GM21717 (cell line): ENCODE measurements around the gene EXOC6.
A peak's percentile ranks its signal among the peaks of the same experiment; 100 is the strongest.

Source experiments
- ATAC-seq: cut with Tn5 transposase; IDR thresholded peaks from one replicate; pipeline ENCODE4 v1.9.1; 2021; ENCODE audit warnings: mild to moderate bottlenecking, moderate library complexity; ENCODE audit not compliant: unreplicated experiment

EXOC6 gene

DNA sequence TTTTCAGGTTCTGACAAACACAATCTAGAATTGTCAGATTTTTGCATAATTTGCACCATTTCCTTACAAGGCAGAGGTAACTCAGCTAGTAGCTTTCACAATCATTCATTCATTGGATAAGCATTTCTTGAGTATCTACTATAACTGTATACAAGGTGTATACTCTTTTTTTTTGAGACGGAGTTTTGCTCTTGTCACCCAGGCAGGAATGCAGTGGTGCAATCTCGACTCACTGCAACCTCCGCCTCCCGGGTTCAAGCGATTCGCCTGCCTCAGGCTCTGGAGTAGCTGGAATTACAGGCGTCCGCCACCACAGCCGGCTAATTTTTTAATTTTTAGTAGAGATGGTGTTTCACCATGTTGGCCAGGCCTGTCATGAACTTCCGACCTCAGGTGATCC, 16.2 kb upstream of the EXOC6 start:
- no peak for ATAC-seq

DNA sequence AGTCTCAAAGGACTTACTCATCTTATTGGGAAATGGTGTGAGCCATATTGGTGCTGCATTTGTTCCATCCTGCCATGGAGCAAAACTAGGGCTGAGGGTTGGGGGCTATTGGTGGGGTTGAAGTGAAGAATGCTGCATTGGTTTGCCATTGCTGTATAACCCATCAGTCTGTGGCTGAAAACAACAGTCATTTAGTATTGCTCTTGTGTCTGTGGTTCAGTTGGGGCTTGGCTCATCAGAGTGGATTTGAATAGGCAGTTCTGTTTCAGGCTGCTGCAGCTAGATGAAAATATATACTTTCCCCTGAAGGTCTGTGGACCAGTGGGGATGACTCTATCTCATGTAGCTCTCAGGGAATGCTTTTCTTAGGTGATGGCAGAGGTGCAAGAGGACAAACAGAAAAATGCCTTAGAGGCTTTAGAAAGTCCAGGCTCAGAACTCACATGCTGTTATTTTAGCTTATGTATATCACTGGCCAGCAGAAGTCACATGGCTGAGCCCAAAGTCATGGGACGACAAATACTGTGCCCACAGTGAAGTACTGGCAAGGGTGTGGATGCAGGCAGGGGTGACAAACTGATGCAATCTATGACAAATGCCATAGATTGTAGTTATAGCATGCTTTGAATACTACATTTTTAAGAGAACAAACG, 15.2 kb upstream of the EXOC6 start:
- ATAC-seq = no peak

DNA sequence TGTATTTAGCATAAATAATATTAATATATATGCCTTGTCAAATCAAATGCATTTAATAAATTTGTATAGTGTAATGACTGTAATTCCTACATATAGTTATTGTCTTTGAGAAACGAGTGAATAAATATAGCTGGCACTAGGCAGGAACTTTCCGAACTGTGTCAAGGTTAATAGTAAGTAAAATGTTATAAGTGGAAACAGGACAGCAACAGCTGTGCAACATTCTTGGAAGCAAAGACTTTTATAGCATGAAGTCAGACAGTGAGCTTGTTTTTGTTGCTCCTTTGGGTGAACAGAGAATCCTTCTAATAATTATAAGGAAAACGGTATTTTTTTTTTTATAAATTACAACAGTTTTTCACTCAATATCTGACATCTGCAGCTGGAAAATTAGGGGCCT, 14.0 kb upstream of the EXOC6 start:
- ATAC-seq = no peak

DNA sequence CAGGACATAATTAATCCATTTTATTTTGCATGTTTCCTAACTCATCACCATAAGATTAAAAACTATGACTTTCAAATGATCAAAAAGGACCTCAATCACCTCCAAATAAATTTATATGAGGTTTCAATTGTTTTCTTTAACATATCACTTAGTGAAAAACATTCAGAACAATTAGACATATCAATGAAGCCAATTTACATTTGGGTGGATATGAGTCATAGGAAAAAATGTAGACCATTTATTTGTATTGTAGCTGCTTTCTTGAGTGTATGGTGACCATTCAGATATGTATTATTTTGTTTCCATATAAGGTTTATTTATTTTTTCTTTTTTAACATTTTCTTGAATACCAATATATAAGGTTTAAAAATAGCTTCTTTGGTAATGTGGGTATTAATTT, 13.3 kb upstream of the EXOC6 start:
- no peak for ATAC-seq

DNA sequence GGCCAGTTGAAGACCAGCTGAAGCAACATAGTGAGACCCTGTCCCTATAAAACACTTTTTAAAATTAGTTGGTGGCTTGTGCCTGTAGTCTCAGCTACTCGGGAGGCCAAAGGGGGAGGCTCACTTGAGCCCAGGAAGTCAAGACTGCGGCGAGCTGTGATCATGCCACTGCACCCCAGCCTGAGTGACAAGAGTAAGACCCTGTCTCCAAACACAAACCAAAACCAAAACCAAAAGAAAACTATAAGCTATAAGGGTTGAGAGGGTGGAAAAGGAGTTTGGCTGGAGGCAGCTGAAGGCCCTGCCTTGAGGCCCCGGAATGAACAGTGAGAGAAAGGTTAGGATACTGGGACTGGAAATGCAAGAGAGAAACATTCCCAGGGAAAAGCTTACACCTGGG, 10.9 kb upstream of the EXOC6 start:
- ATAC-seq = no peak

DNA sequence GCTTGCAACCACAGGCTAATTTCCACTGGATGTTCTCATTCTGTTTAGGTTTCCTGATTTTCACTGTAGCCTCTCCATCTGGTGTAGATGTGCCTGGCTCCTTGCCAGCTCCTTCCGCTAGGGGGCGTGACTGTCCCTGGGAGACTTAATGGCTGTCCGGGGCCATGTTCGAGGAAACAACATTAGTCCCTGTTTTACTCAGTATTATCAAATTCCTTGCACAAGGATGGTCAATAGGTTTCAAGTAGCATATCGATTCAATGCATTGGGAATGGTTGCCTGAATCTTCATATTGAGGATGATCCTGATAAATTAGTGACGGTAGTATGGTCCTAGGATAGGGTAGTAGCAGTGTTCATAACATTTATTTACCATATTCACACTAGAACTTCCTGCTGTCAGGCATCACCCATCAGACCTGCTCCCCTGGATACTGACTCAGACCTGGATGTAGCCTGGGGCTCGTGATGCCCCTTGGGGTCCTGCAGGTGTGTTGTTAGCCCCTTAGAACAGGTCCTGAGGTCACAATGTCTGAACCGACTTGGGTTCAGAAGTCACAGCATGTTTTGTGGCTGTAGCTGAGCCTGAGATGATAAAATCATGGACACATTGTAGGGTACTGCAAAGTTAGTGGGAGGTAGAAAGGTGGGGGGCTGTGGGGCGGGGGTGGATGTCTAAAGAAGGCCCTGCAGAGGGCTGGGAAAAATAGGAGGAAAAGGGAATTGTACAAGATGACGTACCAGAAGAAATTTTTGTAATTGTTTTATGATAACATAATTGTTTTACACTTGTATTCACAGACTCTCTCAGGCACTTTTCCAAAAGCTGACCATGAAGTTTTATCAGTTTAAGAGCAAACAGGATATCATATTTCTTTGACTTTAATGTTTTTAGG, 8.9 kb upstream of the EXOC6 start:
- no peak for ATAC-seq

DNA sequence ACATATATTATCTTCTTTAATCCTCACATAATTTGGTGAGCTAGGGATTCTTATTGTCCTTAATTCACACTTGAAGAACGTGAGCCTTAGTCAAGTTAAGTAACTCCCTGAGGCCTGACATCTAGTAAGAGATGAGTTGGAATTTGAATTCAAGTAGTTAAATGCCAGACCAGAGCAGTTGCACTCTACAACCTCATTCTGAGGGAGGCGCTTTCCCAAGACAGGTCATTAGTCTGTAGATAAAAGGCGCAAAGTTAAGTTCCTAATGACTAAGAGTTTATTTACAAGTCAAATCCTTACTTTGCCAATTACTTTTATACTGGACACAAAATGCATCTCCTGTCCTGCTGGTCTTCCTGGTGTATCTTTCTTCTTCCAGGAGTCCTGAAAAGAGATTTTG, 3.6 kb upstream of the EXOC6 start:
- no peak for ATAC-seq

DNA sequence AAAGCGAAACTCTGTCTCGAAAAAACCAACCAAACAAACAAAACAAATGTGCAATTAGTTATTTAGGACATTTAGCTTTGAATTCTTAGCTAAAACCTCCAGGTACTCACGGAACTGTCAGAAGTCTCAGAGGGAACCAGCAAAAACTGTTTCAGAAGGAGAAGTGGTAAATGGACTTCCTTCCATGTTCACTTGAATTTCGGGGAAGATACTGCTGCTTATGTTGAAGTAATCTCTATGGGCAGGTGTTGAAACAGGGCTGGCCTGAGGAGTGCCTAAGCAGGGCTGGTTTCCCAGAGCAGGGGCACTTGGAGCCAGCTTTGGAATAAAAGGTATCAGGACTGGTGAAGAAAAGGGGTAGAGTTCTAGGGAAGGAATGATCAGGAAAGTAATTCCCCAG, 2.4 kb upstream of the EXOC6 start:
- no peak for ATAC-seq

DNA sequence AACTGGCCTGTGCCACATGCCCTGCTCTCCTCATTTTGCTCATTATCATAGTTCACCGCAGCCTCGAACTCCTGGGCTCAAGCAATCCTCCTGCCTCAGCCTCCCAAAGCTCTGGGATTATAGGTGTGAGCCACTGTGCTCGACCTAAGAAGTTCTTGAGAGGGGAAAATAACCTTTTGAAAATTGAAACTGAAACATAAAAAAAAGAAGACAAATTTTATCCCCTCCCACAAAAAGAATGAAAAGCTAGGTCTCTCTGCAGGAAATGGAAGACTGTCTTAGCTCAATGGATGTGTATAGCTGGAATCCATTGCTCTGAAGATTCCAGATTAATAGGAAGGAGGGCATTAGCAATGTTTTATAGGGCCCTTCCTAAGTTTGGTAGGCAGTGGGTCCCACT, 2.0 kb upstream of the EXOC6 start:
- no peak for ATAC-seq

DNA sequence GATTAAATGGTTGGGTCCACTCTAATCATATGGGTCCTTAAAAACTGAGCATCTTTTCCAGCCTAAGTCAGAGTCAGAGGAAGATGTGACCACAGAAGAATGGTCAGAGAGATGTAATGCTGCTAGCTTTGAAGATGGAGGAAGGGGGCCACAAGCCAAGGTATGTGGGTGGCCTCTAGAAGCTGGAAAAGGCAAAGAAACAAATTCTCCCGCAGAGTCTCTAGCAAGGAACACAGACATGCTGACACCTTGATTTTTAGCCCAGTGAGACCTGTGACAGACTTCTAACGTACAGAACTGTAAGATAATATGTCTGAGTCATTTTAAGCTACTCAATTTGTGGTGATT, 1.5 kb upstream of the EXOC6 start:
- no peak for ATAC-seq

DNA sequence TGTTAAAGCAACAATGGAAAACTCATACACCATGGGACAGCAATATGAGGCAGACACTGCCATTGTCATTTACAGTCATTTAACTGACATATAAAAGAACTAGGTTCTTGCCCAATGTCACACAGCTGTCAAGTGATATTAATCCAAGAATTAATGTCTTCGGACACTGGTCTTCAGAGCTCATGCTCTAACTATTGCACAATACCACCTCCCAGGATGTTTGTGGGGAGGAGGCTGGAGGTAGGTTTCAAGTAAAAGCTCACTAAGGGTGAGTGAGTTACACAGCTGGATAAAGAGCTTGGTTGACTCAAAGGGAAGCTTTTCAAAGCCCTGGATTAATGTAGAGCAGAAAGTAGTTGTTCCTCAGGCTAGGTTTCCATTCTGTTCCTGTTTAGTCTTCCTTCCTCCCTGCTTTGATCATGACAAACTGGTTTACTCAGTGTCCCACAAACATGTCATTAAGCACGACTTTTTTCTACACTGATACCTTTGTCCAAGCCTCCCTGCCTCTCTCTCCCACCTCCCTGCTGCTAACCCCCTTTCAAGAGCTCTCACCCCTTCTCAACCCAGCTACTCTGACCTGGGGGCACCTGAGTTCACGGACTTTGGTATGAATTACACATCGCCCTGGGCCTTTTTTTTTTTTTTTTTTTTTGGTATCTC, 987 bp upstream of the EXOC6 start:
- ATAC-seq = no peak

DNA sequence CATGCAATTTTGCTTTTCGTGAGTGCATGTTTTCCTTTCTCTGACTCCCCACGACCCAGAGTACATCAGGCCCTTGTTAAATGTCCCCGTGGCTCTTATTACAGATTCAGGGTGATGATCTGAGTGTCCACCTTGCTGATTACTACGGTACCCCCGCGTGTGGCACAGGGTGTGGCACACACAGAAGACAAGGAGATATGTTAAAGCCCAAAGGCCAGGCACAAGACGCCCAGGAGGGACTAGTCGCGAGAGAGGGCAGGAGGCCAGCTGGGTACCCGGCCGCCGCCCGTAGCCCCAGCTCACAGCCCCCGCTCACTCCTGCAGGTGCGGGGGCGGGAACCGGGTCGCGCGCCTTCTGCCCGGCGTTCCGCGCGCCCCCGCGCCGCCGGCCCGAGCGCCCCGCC, 281 bp upstream of the EXOC6 start:
- peak; percentile 40 for ATAC-seq

DNA sequence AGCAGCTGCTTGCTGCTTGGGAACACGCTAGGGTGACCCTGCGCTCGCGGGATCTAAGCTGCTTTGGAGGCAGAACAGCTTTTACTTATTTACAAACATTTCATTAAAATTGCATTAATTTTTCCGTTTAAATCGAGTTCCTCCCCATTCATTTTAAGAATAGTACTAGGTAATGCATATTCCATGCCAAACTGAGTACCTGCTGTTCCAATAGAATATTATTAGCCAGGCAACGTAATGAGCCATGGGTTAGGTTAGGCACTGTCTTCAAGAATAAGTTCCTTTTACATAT, 860 bp downstream of the EXOC6 start:
- no peak for ATAC-seq

DNA sequence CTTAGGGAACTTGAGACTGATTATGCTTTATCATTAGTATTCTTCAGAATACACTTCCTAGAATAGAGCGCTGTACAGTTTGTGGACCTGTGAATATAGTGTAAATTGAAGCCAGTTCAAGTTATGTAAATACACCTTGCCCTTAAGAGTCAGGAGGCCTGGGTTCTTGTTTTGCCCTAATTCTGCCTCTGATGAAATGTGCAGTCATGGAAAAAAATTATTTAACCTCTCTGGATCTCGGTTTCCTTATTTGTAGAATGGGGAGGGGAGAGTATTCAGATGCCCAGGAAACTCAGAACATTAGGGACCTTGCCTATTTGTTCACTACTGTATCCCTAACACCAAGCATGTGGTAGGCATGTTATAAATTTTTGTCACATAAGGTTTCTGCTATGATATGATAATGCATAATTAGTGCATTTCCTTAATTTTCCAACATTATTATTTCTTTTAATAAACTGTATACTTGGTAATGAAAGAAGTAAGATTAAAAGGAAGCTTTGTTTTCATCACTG, 1.3 kb downstream of the EXOC6 start:
- ATAC-seq = no peak

DNA sequence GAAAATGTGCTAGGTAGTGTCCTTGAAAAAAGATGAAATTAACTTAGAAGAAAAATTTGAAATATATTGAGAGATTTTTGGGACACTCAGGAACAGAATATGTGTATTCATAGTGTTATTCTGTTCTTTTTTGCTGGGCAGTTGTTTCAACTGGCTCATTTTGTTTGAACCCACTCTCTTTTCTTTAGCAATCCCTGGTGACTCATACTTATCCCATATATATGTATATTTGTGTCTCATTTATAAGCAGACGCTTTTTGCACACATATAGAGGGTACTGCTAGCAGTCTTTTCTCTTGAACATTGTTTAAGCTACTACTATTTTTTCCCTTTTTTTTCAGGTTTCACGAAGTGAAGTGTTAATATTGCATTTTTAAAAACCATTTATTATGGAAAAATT, 1.9 kb downstream of the EXOC6 start:
- ATAC-seq = no peak

DNA sequence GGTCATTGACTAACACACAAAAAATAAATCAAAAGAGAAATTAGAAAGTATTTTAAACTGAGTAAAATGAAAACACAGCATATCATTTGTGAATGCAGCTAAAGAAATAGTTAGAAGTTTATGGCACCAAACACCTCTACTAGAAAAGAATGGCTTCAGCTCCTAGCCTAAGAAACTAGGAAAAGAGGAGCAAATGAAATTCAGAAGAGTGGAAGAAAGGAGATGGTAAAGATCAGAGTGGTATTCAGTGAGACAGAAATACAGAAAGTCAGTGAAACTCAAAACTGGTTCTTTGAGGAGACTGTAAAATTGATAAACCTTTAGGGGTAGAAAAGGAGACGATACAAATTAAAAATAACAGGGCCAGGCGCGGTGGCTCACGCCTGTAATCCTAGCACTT, 2.7 kb downstream of the EXOC6 start:
- no peak for ATAC-seq

DNA sequence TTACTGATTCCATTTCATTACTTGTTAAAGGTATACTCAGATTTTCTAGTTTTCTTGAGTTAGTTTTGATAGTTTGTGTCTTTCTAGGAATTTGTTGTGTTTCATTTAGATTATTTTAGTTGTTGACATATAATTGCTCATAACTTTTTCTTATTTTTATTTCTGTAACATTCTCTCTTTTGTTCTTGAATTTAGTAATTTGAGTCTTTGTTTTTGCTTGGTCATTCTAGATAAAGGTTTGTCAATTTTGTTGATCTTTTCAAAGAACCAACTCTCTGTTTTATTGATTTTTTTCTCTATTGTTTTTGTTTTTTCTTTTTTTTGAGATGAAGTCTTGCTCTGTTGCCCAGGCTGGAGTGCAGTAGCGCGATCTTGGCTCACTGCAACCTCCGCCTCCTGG, 7.2 kb downstream of the EXOC6 start:
- no peak for ATAC-seq

DNA sequence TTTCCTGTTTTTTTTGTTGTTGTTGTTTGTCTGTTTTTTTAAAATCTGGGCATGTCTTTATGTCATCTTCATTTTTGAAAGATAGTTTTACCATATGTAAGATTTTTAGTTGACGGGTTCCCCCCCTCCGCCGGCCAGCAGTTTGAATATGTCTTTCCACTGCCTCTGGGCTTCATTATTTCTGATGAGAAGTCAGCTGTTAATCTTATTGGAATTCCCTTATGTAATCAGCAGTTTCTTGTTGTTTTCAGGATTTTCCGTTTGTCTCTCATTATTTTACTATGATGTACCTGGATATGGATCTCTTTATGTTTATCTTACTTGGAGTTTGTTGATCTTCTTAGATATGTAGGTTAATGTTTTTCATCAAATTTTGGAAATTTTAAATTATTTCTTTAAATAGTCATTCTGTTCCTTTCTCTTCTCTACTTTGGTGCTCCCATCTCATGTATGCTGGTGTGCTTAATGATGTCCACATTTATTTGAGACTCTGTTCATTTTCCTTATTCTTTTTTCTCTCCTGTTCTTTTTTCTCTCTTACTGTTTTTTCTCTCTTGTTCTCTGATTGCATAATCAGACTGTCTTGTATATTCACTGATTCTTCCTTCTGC, 9.7 kb downstream of the EXOC6 start:
- no peak for ATAC-seq

DNA sequence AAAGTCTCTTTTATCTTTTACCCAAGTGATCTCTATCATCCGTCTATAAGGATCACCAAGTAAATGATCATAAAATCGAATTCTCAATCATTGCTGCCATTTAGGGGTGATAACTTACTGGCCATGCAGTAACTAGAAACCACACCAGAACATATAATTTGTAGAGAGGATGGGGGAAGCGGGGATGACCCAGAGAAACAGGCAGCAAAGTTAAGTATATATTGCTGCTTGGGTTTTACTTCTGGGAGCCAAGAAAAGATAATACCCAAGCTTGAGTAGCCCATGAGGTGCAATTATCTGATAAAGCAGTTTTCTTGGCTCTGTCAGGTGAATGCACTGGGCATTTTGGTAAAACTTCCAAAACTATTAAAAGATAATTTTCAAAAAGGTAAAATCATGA, 18.9 kb downstream of the EXOC6 start:
- no peak for ATAC-seq

DNA sequence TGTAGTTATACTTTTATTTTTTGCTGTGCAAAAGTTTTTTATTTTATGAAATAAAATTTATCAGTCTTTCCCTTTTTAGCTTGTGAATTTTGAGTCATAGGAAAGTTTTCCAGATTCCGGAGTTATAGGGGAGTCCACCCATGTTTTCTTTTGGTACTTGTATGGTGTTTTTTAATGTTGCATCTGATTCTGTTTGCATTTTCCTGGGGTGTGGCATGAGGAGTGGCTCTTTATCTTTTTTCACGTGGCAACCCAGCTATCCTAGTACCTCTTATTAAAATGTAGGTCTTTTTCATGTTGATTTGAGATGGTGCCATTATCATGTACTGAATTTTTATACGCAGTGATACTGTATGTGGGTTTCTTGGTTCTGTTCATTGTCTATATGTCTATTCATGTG, 19.7 kb downstream of the EXOC6 start:
- no peak for ATAC-seq

DNA sequence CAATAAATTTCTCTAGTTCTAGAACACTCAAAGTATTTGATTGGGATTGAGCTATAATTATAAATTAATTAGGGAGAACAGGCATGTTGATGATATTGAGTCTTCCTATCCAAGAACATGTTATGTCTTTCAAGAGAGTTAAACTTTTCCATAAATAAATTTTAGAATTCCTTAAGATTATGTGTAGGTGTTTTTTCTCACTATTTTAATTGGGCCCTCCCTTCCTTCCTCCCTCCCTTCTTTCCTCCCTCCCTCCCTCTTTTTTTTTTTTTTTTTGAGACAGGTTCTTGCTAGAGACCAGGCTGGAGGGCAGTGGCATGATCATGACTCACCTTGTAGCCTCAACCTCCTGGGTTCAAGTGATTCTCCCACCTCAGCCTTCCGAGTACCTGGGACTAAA, 20.2 kb downstream of the EXOC6 start:
- ATAC-seq = no peak

DNA sequence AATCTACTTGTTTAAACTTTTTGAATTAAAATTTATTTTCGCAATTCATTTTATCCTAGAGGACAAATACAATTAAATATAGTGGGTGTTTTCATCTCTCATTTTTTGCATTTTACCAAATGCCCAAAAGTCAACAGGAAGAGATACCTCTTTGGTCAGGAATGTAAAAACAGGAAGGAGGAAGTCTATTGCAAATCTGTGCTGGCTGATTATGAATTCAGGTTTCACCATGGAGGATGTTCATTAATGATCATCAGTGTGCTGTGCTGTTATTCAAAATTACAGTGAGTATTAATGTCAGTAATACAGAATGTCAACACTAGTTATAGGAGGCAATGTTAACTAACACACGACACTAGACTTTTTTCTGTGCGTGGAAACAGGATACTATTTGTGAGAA, 24.7 kb downstream of the EXOC6 start:
- ATAC-seq = no peak
